ENCODE measurements around the gene SPOCK2. TPM values are rescaled to one million over a fixed set of nuclear protein-coding genes. Genes with fewer than 3 reads are reported as not detected.

The SPOCK2 gene
- polyA plus RNA-seq, 3 donors = 0.20 to 1.6 (median 0.45) TPM

DNA sequence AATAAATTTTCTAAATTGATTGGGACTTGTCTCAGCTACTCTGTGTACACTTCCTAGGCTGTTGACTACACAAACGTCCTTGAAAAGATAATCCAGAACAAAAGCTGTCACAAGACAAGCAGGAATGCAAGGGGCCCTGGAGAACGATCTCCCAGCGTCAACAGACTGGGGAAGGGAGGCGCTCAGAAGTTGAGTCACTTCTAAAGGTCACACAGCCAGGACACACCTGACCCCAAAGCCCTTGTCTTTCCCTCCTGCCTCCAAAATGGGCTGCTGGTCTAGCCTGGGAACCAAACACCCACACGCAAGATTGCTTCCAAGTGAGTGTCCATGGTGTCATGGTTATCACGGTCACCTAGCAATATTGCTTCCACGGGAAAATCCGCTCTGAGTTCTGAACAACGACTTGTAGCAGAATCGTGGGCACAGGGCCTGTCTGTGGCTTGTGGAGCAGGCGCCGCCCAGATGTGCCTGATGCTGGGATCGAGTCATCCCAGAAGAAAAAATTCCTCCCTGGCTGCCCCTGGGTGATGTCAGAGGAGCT is 49.8 kb downstream of the SPOCK2 start:
- no peaks in the 10 kb centered on the region for H3K9me3 ChIP-seq (replicated peaks in 1 of 2; ENCODE audit: control insufficient read depth in 1 of 2, insufficient read depth in 1 of 2, low read length in 2 of 2)
- H4K20me1 ChIP-seq (ENCODE audit: insufficient read depth, low read length) = no peaks in the 10 kb centered on the region
- TF ChIP-seq, protein P1, sequence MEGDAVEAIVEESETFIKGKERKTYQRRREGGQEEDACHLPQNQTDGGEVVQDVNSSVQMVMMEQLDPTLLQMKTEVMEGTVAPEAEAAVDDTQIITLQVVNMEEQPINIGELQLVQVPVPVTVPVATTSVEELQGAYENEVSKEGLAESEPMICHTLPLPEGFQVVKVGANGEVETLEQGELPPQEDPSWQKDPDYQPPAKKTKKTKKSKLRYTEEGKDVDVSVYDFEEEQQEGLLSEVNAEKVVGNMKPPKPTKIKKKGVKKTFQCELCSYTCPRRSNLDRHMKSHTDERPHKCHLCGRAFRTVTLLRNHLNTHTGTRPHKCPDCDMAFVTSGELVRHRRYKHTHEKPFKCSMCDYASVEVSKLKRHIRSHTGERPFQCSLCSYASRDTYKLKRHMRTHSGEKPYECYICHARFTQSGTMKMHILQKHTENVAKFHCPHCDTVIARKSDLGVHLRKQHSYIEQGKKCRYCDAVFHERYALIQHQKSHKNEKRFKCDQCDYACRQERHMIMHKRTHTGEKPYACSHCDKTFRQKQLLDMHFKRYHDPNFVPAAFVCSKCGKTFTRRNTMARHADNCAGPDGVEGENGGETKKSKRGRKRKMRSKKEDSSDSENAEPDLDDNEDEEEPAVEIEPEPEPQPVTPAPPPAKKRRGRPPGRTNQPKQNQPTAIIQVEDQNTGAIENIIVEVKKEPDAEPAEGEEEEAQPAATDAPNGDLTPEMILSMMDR (IDR thresholded peaks at IDR 0.05) = no peak
- H3K9ac ChIP-seq (ENCODE audit: insufficient read depth, low read length, poor library complexity, severe bottlenecking) = no peak overlapping the region
- H3K4me1 ChIP-seq (ENCODE audit: control insufficient read depth in 1 of 2, insufficient read depth in 2 of 2, low read length in 2 of 2) = no peaks in the 10 kb centered on the region
- no peak overlapping the region for H3K27ac Mint-ChIP-seq
- H3K4me3 Mint-ChIP-seq = no peak overlapping the region
- WGBS (ENCODE audit: insufficient coverage) = 94% methylated on average over 13 of the region's 13 CpGs
- H3K27ac ChIP-seq (ENCODE audit: low read depth in 1 of 2, low read length in 2 of 2) = no peak overlapping the region
- intact Hi-C loops (cut with micrococcal nuclease) = no loop called here
- no peaks in the 10 kb centered on the region for H3K27me3 ChIP-seq (ENCODE audit: control insufficient read depth in 2 of 2, insufficient read depth in 2 of 2, low read length in 2 of 2)
- no peak overlapping the region for H2AFZ ChIP-seq (ENCODE audit: insufficient read depth, low read depth, low read length, poor library complexity, severe bottlenecking)
- no peaks in the 10 kb centered on the region for H3K4me1 Mint-ChIP-seq
- peaks cover 0 to 2% (median under 1%) of the 10 kb centered on the region in 3 donors for H3K27me3 Mint-ChIP-seq (ENCODE audit: low read depth in 3 of 3)
- no peak overlapping the region for H3K4me2 ChIP-seq (replicated peaks; ENCODE audit: extremely low read depth, low read length, poor library complexity, severe bottlenecking)
- no peaks in the 10 kb centered on the region for H3K36me3 Mint-ChIP-seq
- H3K9me3 Mint-ChIP-seq = peaks cover 0 to 2% (median 0%) of the 10 kb centered on the region in 7 donors
- no peaks in the 10 kb centered on the region for H3K79me2 ChIP-seq (ENCODE audit: insufficient read depth, low read length)
- no peak overlapping the region for H3K4me3 ChIP-seq (replicated peaks in 1 of 3; ENCODE audit: low read depth in 2 of 3, low read length in 3 of 3)
- H3K36me3 ChIP-seq (replicated peaks in 1 of 2; ENCODE audit: control insufficient read depth in 1 of 2, insufficient read depth in 2 of 2, low read length in 2 of 2) = no peaks in the 10 kb centered on the region
- DNase-seq = no peak

DNA sequence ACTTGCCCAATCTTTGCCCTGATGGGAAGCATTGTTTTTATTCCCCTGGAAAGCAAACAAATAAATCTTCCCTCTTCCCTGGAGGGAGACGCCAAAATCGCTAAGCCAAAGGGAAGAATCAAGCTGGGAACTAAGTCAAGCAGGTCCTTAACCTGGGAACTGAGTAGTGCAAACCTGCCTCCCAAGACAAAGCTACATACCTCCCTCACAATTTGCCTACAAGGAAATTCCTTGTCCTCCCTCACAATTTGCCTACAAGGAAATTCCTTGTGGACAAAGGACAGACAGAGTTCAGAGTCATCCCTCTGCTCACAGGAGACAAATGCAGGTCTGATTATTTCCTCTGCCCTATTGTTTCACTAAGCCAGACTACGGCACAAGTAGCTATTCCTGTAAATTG is 50.5 kb downstream of the SPOCK2 start:
- H3K9me3 ChIP-seq (replicated peaks in 1 of 2; ENCODE audit: control insufficient read depth in 1 of 2, insufficient read depth in 1 of 2, low read length in 2 of 2) = no peaks in the 10 kb centered on the region
- no peak overlapping the region for H3K4me3 Mint-ChIP-seq
- no peak overlapping the region for H3K4me3 ChIP-seq (replicated peaks in 1 of 3; ENCODE audit: low read depth in 2 of 3, low read length in 3 of 3)
- no peak overlapping the region for H3K27ac ChIP-seq (ENCODE audit: low read depth in 1 of 2, low read length in 2 of 2)
- H3K9me3 Mint-ChIP-seq = peaks cover 0 to 2% (median 0%) of the 10 kb centered on the region in 7 donors
- H4K20me1 ChIP-seq (ENCODE audit: insufficient read depth, low read length) = no peaks in the 10 kb centered on the region
- no peak overlapping the region for H3K9ac ChIP-seq (ENCODE audit: insufficient read depth, low read length, poor library complexity, severe bottlenecking)
- no peaks in the 10 kb centered on the region for H3K4me1 ChIP-seq (ENCODE audit: control insufficient read depth in 1 of 2, insufficient read depth in 2 of 2, low read length in 2 of 2)
- no peaks in the 10 kb centered on the region for H3K79me2 ChIP-seq (ENCODE audit: insufficient read depth, low read length)
- intact Hi-C loops (cut with micrococcal nuclease) = no loop called here
- no peaks in the 10 kb centered on the region for H3K4me1 Mint-ChIP-seq
- H2AFZ ChIP-seq (ENCODE audit: insufficient read depth, low read depth, low read length, poor library complexity, severe bottlenecking) = no peak overlapping the region
- DNase-seq = no peak
- H3K36me3 Mint-ChIP-seq = no peaks in the 10 kb centered on the region
- 100% methylated on average over 1 of the region's 3 CpGs for WGBS (ENCODE audit: insufficient coverage)
- peaks cover 0 to 5% (median 2%) of the 10 kb centered on the region in 3 donors for H3K27me3 Mint-ChIP-seq (ENCODE audit: low read depth in 3 of 3)
- peak overlapping the region in 1 of 7 donors; percentile 26 for H3K27ac Mint-ChIP-seq
- H3K27me3 ChIP-seq (ENCODE audit: control insufficient read depth in 2 of 2, insufficient read depth in 2 of 2, low read length in 2 of 2) = no peaks in the 10 kb centered on the region
- H3K36me3 ChIP-seq (replicated peaks in 1 of 2; ENCODE audit: control insufficient read depth in 1 of 2, insufficient read depth in 2 of 2, low read length in 2 of 2) = no peaks in the 10 kb centered on the region
- TF ChIP-seq, protein P1 (IDR thresholded peaks at IDR 0.05) = no peak
- H3K4me2 ChIP-seq (replicated peaks; ENCODE audit: extremely low read depth, low read length, poor library complexity, severe bottlenecking) = no peak overlapping the region
